HG02870 (cell line): ENCODE results near the gene BCAR1.
"Not testable (repeated sequence)": the region's sequence is repeated elsewhere in the genome, so short reads cannot be mapped to it uniquely, and the experiment has no call there.

ENCODE experiments used
- ATAC-seq: cut with Tn5 transposase; IDR thresholded peaks from one replicate; pipeline ENCODE4 v1.9.1; 2021; ENCODE audit warnings: mild to moderate bottlenecking, moderate library complexity; ENCODE audit not compliant: unreplicated experiment

The BCAR1 gene

DNA sequence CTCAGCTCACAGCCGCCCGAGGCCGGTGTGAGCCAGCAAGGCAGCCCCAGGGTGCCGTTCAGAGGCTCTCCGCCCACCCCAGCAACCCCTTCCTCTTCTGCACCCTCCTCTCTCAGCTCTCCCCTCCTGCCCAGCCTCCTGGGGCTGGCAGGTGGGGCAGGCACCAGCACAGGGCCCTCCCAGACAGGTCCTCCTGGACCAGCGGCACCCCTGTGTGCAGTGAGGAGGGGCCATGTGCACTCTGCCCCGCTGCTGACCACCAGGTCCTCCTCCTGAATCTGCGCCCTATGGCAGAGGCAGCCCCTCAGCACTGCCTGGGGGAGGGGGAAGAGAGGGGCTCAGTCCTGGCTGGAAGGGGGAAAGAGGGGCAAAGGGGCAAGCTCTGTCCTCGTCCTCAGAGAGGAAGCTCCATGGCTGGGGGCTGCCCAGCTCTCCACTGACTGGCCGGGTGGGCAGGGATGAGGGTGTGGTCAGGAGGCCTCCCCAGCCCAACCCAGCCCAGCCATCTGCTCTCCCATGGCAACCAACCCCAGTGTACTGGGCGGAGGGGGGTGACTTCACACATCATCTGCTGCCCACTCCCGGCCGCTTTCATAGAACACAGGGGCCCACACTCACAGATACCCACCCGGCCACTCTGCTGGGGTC is 5.4 kb upstream of the BCAR1 start:
- ATAC-seq = no peak

DNA sequence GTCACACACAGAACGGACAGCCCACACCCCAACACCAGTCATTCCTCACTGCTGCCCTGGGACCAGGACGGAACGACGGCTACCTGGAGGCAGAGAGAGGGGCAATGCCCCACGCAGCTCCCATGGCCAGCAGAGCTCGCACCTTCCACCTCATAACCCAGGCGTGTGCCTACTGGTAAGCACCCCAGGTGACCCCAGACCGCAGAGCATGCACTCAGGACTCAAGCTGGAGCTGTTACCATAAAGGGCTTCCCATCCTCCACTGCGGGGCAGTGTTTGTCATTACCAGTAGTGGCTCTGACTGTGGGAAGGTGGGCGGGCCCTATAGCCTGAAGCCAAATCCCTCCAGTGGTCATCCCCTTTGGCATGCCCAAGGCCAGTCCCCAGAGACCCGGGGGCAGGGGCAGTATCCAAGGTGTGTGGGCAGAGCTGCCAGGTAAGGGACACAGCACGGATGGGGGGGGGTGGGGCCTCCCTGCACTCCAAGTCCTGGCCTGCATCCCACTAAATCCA is 4.7 kb upstream of the BCAR1 start:
- no peak for ATAC-seq

DNA sequence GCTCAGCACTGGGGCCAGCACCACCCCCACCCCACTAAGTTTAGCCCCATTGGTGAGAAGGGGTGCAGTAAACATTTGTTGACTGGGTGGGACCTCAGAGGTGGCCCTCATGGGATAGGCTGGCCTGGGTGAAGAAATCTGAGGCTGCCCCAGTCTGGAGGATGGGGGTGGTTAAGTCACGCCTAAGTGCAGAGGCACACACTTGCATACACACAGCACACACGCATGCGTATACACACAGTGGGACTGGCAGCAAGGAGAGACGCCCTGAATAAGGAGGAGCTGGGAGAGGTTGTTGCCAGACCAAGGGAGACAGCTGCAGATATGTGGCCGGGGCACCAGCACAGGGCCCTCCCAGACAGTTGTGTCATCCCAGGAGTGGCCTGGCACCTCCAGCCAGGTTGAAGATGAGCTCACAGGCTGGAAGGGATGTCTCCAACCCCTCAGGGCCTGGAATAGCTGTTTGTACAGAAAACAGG is 3.0 kb upstream of the BCAR1 start:
- ATAC-seq = no peak

DNA sequence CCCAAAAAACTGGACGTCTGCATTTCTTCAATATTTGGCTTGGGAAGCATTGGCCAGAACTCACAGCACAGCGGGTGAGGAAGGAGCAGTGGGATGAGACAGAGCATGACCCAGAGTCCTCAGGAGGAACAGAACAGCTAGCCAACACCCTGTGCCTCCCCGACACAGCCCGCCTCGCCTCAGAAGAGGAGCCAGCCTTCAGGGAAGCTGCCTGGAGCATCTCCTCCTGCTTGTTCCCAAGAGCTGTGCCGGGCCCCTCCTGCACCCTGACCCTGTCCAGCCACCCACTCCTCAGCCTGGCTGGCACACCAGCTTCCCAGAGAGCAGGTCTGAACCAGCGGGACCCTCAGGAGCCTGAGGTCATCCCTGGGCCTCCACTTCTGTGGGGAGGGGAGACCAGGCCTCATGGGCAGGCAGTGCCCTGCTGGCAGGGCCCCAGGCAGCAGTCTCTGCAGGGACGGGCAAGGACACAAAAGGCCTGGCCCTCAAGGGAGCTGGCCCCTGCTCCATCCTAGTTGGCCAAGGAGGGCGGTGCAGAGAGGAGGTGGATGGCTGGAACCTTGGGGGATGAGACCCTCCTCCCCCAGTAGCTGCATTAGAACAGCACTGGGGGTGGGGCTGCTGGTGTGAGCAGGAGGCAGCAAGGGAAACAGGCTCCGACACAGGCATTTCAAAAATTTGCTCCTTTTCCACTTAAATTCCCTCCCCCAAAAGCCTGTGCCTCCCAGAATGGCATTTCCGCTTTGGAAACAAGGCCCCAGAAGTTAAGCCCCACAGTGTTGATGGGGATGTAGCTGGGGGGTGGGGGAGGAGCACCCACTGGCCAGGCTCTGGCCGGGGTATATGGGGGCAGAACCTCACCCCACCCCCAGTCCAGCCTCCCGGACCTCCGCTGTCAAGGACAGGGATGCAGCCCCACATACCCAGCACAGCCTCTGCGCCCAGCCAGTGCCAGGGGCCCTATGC is 1.8 kb upstream of the BCAR1 start:
- no peak for ATAC-seq

DNA sequence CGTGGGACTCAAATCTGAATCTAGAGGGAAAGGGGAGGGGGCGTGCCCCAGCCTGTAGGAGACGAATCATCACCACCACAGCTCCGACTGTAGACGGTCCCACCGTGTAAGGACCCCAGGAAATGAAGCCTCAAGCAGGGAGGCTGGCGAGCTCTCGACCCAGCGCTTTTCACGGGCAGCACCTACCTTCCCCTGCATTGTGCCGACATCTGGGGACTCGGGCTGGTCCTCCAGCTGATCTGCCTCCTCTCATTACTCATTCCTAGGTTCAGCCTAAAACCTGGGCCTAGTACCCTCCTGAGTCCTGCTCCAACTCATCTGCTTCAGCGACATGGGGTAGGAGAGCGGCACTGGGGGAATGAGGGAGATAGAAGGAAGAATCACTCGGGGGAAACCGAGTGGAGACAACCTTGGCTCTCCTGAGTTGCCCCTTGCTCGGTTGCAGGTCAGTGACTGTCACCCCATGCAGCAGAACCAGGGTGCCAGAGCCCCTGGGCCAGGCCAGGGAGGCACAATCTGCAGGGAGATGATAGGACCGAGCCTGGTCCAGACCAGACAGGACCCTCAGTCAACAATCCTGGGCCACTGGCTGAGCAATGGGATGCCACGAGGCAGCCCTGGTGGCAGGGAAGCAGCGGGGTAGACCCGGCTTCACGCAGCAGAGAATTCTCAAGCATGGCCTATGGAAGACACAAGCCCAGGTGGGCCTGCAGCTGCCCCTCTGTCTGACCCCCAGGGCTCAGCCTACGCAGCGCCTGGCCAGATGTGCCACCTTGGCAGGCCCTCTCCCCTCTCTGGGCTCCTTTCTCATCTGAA is 833 bp upstream of the BCAR1 start:
- ATAC-seq = no peak

DNA sequence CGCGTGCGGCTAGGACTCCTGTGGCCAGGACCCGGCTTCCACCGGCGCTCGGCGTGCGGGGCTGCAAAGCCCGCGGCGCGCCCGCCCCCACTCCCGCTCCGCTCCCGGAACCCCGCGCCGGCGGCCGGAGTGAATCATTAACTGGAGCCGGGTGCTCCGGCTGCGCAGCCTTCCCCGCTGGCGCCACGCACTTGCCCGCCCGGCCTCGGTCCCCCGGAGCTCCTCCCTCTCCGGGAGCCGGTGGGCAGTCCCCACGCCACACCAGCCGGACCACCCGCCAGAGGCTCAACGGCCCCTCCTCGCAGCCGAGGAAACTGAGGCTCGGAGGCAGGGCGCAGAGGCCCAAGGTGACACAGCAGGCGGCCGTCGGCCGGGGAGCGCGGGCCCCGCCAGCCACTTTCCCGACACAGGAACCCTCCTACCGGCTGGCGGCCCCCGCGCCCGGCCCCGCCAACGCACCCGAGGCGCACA is 580 bp downstream of the BCAR1 start:
- ATAC-seq = peak; percentile 16

DNA sequence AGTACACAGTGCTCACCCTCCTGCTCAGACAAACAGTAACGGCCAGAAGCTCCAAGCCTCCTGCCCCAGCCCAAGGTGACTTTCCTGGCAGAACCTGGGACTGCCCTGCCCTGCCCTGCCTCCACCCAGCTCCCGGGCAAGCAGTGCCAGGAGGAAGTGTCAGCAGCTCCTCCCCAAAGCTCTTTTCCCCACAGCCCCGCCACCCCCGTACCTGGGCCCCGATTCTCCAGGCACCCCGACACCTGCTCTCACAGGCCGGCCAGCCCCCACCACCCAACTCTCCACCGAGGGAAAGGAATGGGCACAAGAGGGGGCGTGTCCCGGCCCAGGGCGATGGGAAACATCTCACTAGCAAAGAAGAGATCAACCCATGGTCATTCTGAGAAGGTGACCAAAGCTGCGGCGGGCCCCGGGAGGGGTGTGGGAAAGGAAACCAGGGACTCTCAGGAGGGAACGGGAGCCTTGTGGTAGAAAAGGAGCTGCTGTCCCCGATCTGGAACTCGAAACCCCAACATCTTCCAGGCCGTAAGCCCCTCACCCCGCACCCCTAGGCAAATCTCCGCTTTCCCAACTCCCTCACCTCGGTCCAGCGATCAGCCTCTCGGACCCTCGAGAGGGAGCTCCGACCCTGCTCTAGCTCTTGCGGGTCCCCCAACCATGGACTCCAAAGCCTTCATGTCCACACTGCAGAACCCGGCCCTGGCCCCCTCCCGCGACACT is 1.2 kb downstream of the BCAR1 start:
- no peak for ATAC-seq

DNA sequence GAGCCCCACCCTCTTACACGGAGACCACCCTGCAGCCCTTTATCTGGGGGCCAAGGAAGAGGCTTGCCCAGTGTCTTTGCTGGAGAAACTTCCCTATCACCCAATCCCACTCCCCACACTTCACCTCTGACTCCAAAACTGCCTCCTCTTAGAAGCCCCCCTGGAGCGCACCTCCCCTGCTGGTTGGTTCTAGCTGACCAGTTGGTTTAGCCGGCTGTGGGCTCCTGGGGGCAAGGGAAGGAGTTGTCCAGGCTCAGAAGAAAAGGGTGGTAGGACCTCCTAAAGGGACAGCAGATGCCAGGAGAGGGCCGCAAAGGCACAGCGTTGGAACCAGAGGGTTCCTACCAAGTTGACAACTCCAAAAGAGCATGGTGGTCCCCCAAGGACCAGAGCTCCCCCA is 2.0 kb downstream of the BCAR1 start:
- no peak for ATAC-seq

DNA sequence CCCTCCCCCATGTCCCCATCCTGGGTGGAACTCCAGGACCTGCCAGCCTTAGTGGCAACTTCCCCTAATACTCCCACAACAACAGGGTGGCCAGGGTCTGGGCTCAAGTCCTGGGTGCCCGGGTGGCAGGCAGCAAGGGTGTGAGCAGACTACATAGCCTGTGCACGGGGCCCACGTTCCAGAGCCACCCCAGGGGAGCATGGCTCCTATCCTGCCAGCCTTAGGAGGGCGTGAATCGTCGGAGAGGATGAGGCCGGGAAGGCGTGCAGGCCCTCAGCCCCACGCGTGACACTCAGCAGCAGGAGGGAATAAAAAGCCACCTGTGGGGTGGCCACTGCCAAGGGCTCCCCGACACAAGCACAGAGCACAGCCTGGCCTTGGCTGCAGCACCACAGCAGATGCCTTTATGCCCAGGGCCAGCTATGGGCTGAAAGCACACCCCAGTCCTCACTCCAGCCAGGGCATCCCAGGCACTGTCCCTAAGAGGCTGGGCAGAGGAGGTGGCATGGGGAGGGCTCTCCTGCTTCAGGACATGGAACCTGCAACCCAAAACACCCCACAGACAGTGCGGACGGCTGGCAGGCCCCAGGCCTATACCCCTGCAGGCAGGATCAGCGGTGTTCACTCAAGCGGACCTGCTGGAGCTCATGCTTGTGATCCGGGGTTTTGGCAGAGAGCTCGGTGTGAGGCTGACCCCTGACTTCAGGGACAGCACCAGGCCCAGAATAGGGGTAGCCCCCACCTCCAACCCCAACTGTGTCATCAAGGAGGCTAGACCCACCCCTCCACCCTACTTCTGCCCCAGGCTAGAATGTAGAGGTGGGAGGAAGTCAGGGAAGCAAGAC is 2.7 kb downstream of the BCAR1 start:
- ATAC-seq = no peak

DNA sequence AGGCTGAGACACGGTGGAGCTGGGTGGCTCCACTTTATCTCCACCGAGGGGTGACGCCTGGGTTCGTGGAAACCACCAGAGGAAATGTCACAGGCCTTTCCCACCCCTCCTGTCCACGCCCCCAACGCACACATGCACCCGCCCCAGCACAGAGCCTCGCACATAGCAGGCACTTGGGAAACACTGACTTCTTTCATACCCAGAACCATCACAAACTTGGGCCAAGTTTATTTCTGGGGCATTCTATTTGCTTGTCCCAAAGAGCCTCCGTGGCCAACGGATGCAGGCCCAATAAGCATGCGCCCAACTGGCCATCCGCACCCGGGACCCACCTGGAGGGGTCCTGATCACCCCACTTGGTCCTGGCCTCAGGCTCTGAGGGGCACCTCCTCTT is 3.3 kb downstream of the BCAR1 start:
- no peak for ATAC-seq

DNA sequence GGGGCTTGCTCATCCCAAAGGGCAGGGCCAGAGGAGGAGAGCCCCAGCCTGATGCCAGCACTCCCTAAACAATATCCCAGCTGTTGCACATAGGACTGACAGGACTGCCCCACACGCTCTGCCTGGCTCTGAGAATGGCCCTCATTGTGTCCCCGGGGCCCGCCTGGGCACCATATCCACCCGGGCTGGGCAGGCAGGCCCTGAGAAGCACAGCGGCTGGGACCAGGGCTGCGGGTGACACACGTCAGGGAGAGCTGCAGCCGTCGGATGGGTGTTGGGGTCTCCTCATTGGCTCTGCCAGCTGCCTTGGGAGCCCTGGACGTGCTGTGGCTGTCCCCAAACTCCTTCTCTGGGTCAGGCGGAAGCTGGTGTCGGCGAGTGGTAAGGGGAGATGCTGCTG is 4.2 kb downstream of the BCAR1 start:
- no peak for ATAC-seq

DNA sequence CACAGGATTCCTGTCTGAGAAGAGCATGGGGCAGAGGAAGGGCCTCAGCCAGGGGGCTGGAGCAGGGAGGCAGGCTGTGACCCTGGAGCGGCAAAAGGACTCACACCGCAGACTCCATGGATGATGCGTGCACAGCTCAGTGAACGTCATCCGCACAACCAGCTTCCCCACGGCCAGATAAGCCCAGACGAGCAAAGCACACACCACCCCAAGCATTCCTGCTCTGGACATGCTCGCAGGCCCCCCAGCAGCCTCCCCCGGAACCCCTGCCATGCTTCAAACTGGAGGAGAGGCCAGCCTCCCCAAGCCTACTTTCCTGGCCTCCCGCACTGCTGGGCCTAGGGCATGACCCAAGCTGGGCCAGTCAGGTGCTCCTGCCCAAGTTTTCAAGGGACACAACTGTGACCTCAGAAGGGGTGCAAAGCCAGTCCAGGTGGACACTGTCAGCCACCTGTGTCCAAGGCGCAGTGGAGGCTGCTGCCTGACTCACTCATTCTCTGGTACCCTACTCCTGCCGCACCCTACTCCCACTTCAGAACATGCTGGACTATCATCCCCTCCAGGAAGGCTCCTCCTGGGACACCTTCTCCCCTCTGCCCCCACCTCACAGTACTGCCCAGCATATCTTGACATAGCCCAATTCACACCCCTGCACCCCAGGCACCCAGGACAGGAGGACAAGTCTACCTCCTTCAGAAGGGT is 4.8 kb downstream of the BCAR1 start:
- no peak for ATAC-seq

DNA sequence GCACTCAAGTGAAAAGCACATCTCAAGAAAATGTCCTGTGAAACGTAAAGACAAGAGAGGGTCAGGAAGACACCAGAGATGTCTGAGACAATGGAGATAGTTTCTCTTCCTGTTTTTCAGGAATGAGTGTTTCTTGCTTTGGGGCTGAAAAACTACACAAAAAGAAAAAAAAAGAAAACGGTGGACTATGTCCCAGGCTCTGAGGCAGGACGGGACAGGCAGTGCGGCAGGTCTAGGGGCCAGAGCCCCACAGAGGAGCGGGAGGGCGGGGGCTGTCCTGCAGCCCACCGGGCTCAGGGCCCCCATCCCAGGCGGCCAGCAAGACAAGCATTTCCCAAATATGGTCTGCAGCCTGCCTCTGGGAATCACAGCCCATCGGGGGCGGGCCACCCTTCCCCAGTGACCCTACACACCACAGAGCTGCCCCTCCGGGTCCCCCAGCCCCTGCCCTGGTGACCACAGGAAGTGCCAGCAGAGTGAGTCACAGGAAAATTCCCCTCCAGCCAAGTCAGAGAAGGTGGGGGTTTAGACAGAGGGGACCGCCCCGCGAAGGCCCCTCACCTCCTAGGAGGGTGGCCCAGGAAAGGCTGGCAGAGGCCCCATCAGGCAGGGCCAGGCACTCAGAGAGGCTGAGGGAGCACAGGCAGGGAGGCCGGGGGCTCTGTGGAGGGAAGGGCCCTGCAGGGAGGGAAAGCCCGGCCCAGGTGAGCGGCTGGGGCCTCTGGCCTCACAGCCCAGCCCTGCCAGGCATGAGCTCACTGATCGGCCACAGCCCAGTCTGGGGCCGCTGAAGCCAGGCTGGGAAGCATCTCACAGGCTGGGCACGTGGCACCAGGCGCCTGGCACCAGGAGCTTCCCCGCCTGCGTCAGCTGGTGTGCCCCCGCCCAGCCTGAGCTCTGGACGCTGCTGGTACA is 6.3 kb downstream of the BCAR1 start:
- no peak for ATAC-seq

DNA sequence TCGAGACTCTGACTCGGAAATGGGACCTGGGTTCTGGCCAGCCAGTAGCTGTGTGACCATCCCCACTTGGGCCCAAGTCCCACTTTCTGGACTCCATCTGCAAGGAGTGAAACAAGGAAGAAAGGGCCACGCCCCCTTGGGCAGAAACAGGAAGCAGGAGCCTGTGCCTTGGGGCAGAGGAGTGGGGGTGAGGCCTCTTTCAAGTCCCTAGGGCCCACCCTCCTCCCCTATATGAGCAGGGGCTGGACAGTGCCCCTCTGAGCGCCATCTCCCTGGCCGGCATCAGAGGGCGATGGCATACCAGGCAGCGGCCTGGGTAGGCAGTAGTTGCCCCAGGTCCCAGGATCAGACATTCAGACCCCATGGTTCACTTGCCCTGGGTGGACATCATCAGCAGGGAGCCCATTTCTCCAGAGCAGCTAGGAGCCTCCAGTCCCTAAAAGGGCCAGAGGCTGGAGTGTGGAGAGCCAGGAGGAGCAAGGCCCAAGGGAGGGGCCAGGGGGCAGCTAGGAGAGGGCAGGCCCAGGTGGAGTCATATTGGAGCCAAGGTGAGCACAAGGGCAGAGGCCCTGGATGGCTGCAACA is 7.1 kb downstream of the BCAR1 start:
- no peak for ATAC-seq

DNA sequence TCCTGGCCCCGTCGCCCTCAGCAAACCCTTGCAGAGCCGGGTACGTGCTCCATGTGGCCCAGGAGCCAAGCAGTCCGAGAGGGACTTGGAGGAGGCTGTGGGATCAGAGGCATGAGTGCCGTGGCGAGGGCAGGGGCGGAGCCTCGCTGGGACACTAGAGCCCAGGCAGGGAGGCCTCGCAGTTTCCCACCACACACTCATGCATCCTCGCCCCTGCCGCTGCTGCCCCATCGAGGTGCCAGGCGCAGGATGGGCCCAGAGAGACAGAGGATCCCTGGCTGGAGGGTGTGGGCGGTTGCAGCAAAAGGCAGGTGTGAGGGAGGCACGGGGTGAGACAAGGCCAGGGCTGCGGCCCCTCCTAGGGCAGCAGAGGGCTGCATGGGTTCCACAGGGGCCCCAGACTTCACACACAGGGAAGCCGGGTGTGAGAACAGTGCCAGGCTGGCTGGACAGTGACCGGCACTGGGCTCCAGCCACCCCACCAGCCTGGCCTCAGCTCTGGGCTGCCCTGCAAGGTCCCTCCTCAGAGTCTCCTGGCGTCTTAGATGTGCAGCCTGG is 7.7 kb downstream of the BCAR1 start:
- no peak for ATAC-seq

DNA sequence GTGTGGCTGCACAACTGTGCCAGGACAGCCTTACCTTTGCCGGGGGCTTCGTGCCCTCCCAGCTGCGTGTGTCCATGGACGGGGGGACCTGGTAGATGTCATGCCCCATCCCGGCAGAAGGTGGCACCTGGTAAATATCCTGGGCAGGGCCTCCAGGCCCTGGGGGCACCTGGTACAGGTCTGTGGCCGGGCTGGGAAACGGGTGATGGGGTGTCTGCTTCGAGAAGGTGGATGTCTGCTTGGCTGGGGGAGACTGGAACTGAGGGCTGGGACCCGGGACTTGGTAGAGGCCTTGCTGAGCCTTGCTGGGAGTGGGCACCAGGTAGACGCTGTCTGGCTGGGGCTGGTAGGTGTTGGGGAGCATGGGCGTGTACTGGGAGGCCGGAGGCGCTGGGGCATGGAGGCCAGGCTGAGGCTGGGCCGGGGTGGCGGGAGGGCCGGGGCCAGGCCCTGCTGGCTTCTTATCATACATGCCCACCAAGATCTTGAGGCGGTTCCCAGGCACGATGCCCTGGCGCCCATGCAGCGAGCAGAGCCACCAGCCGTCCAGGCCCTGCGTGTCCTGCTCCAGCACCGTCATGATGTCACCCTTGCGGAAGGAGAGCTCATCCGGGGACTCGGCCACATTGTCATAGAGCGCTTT is 8.9 kb downstream of the BCAR1 start:
- ATAC-seq = not testable (repeated sequence)

DNA sequence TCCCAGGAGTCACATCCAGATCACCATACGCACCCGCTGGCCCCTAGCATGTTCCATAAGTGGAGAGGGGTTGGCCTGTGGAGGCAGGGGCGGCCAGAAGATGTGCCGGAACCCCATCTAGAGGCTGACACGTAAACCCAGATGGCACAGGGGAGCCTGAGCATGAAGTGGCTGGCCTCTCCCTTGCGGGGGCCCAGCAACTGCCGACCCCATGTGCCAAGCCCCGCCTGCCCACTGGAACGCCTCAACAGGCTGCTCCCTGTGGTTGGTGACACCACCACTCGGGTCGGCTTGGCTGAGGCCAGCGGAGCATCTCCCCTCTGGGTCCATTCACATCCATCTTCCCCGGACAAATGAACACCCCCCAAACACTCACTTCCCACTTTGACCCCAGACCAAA is 9.5 kb downstream of the BCAR1 start:
- ATAC-seq = no peak
